ENCODE data around the gene DNAJB2.
"Not testable (repeated sequence)": the region's sequence is repeated elsewhere in the genome, so short reads cannot be mapped to it uniquely, and the experiment has no call there.

The DNAJB2 gene

DNA sequence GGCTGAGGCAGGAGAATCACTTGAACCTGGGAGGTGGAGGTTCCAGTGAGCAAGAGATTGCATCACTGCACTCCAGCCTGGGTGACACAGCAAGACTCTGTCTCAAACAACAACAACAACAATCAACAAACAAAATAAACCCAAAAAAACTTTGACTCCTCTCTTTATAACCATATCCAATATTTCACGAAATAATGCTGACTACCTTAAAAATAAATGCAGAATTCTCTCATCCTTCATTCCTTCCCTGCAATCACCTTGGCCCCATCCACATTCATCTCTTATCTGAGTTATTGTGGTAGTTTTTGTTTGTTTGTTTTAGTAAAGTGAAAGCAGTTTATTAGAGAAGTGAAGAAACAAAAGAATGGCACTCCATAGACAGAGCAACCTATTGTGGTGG is 26.9 kb downstream of the DNAJB2 start:
- ChIA-PET CTCF (no interaction called here), POLR2A (no interaction called here)
- DNase-seq: no peak
- H3K4me1 ChIP-seq (ENCODE audit: control extremely low read depth in 1 of 4, control insufficient read depth in 4 of 4, insufficient read depth in 4 of 4, low read length in 3 of 4): peaks cover 0 to 5% (median 2%) of the 10 kb centered on the region in 4 experiments
- H3K27ac ChIP-seq (ENCODE audit: insufficient read depth in 1 of 2, low read depth in 1 of 2, low read length in 2 of 2, poor library complexity in 1 of 2, severe bottlenecking in 2 of 2): no peak overlapping the region
- no peak overlapping the region for H3K4me3 ChIP-seq (ENCODE audit: control insufficient read depth in 1 of 7, extremely low read depth in 1 of 7, insufficient read depth in 4 of 7, low read depth in 2 of 7, low read length in 6 of 7)
- H3K9me3 ChIP-seq (ENCODE audit: control extremely low read depth in 1 of 5, control insufficient read depth in 4 of 5, insufficient read depth in 2 of 5, low read depth in 1 of 5, low read length in 4 of 5): no peaks in the 10 kb centered on the region
- WGBS (ENCODE audit: insufficient coverage): no CpG with 5 or more reads among the region's 1 CpG
- H3K36me3 ChIP-seq (ENCODE audit: control insufficient read depth in 4 of 4, insufficient read depth in 4 of 4, low read length in 3 of 4): no peaks in the 10 kb centered on the region
- H3K27me3 ChIP-seq (replicated peaks in 2 of 5; ENCODE audit: control insufficient read depth in 4 of 5, insufficient read depth in 5 of 5, low read length in 4 of 5): peaks cover 11 to 85% (median 34%) of the 10 kb centered on the region in 5 experiments

GRCh38 chr2:219308142-219309101 is 29.3 kb downstream of the DNAJB2 start:
- Histone ChIP-seq H3K27ac (ENCODE audit: insufficient read depth in 1 of 2, low read depth in 1 of 2, low read length in 2 of 2, poor library complexity in 1 of 2, severe bottlenecking in 2 of 2) (no peak overlapping the region), H3K4me3 (ENCODE audit: control insufficient read depth in 1 of 7, extremely low read depth in 1 of 7, insufficient read depth in 4 of 7, low read depth in 2 of 7, low read length in 6 of 7) (no peak overlapping the region), H3K27me3 (replicated peaks in 2 of 5; ENCODE audit: control insufficient read depth in 4 of 5, insufficient read depth in 5 of 5, low read length in 4 of 5) (peaks cover 15 to 72% (median 22%) of the 10 kb centered on the region in 5 experiments), H3K36me3 (ENCODE audit: control insufficient read depth in 4 of 4, insufficient read depth in 4 of 4, low read length in 3 of 4) (no peaks in the 10 kb centered on the region), H3K4me1 (ENCODE audit: control extremely low read depth in 1 of 4, control insufficient read depth in 4 of 4, insufficient read depth in 4 of 4, low read length in 3 of 4) (peaks cover 0 to 5% (median 2%) of the 10 kb centered on the region in 4 experiments), H3K9me3 (ENCODE audit: control extremely low read depth in 1 of 5, control insufficient read depth in 4 of 5, insufficient read depth in 2 of 5, low read depth in 1 of 5, low read length in 4 of 5) (no peaks in the 10 kb centered on the region)
- CTCF ChIA-PET: interaction anchor here (0.6 to 1.0 kb wide), 3 partner anchors 9 to 30 kb away, joined by 3 to 5 read pairs (median 4); partner anchors contain the start of gene DNAJB2
- WGBS (ENCODE audit: insufficient coverage): 6% methylated on average over 33 of the region's 45 CpGs
- POLR2A ChIA-PET: no interaction called here
- peak; percentile 67 to 83 (median 82) for DNase-seq

DNA sequence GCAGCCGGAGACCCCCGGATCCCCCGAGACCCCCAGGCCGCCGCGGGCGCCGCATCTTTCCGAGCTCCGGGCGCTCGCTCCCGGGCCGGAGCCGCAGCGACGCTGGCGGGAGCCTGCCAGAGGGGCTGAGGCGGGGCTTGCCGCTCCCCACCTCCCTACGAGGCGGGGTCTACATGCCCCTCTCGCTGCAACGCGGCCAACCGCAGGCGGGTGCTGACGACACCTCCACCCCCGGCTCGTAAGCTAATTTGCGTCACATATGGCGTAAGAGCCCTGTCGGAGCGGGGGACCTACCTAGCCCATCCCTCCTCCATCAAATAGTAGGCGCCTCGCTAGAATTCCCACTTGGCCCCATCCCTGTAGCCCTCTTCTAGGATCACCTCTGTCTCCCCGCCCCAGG is 30.1 kb downstream of the DNAJB2 start, which contains the start of gene PTPRN:
Gene PTPRN, minus strand, starts transcription at position 124 of the 400 bp plus-strand sequence. Its CDS starts 69 bp downstream, at position 55.
- CTCF ChIA-PET: interaction anchor here (1.0 kb wide), 1 partner anchor 14 kb away, joined by 5 read pairs; no protein-coding TSS in a partner anchor

DNA sequence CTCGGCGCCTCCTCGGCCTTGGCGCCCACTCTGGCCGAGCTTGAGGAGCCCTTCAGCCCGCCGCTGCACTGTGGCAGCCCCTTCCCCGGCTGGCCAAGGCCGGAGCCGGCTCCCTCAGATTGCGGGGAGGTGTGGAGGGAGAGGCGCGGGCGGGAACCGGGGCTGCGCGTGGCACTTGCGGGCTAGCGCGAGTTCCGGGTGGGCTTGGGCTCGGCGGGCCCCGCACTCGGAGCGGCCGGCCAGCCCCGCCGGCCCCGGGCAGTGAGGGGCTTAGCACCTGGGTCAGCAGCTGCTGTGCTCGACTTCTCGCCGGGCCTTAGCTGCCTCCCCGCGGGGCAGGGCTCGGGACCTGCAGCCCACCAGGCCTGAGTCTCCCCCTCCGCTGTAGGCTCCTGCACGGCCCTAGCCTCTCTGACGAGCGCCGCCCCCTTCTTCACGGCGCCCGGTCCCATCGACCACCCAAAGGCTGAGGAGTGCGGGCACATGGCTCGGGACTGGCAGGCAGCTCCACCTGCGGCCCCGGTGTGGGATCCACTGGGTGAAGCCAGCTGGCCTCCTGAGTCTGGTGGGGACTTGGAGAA is 33.6 kb downstream of the DNAJB2 start:
- H3K9me3 ChIP-seq (ENCODE audit: control extremely low read depth in 1 of 5, control insufficient read depth in 4 of 5, insufficient read depth in 2 of 5, low read depth in 1 of 5, low read length in 4 of 5); DNase-seq; H3K4me3 ChIP-seq (ENCODE audit: control insufficient read depth in 1 of 7, extremely low read depth in 1 of 7, insufficient read depth in 4 of 7, low read depth in 2 of 7, low read length in 6 of 7); POLR2A ChIA-PET; H3K4me1 ChIP-seq (ENCODE audit: control extremely low read depth in 1 of 4, control insufficient read depth in 4 of 4, insufficient read depth in 4 of 4, low read length in 3 of 4); H3K27ac ChIP-seq (ENCODE audit: insufficient read depth in 1 of 2, low read depth in 1 of 2, low read length in 2 of 2, poor library complexity in 1 of 2, severe bottlenecking in 2 of 2); H3K36me3 ChIP-seq (ENCODE audit: control insufficient read depth in 4 of 4, insufficient read depth in 4 of 4, low read length in 3 of 4): not testable (repeated sequence)
- WGBS (ENCODE audit: insufficient coverage): 97% methylated on average over 40 of the region's 49 CpGs
- CTCF ChIA-PET: interaction anchor here (1.2 to 4.2 kb wide), 3 partner anchors 11 to 18 kb away, joined by 4 to 16 read pairs (median 11); no protein-coding TSS in a partner anchor
- H3K27me3 ChIP-seq (replicated peaks in 2 of 5; ENCODE audit: control insufficient read depth in 4 of 5, insufficient read depth in 5 of 5, low read length in 4 of 5): peaks cover 8 to 49% (median 17%) of the 10 kb centered on the region in 5 experiments

More for the DNA sequence above, 30.1 kb downstream of the DNAJB2 start, which contains the start of gene PTPRN:
- no peaks in the 10 kb centered on the region for H3K9me3 ChIP-seq (ENCODE audit: control extremely low read depth in 1 of 5, control insufficient read depth in 4 of 5, insufficient read depth in 2 of 5, low read depth in 1 of 5, low read length in 4 of 5)
- WGBS (ENCODE audit: insufficient coverage): 9% methylated on average over 23 of the region's 37 CpGs
- peaks cover 0 to 5% (median 2%) of the 10 kb centered on the region in 4 experiments for H3K4me1 ChIP-seq (ENCODE audit: control extremely low read depth in 1 of 4, control insufficient read depth in 4 of 4, insufficient read depth in 4 of 4, low read length in 3 of 4)
- H3K4me3 ChIP-seq (ENCODE audit: control insufficient read depth in 1 of 7, extremely low read depth in 1 of 7, insufficient read depth in 4 of 7, low read depth in 2 of 7, low read length in 6 of 7): no peak within 1 kb of the TSS
- peaks cover 15 to 70% (median 22%) of the 10 kb centered on the region in 5 experiments for H3K27me3 ChIP-seq (replicated peaks in 2 of 5; ENCODE audit: control insufficient read depth in 4 of 5, insufficient read depth in 5 of 5, low read length in 4 of 5)
- POLR2A ChIA-PET: no interaction called here
- H3K36me3 ChIP-seq (ENCODE audit: control insufficient read depth in 4 of 4, insufficient read depth in 4 of 4, low read length in 3 of 4): no peaks in the 10 kb centered on the region
- no peak within 1 kb of the TSS for H3K27ac ChIP-seq (ENCODE audit: insufficient read depth in 1 of 2, low read depth in 1 of 2, low read length in 2 of 2, poor library complexity in 1 of 2, severe bottlenecking in 2 of 2)
- peak in 2 of 3 donors; percentile 27 to 33 for DNase-seq

- 98% methylated on average over 14 of the region's 16 CpGs for WGBS (ENCODE audit: insufficient coverage)
- ChIA-PET CTCF (interaction anchor here (0.7 to 4.2 kb wide), 4 partner anchors 14 to 485 kb away, joined by 4 to 16 read pairs (median 8); no protein-coding TSS in a partner anchor), POLR2A (no interaction called here)
- H3K27me3 ChIP-seq (replicated peaks in 2 of 5; ENCODE audit: control insufficient read depth in 4 of 5, insufficient read depth in 5 of 5, low read length in 4 of 5): peaks cover 6 to 33% (median 9%) of the 10 kb centered on the region in 5 experiments
- no peak overlapping the region for H3K4me3 ChIP-seq (ENCODE audit: control insufficient read depth in 1 of 7, extremely low read depth in 1 of 7, insufficient read depth in 4 of 7, low read depth in 2 of 7, low read length in 6 of 7)
- H3K27ac ChIP-seq (ENCODE audit: insufficient read depth in 1 of 2, low read depth in 1 of 2, low read length in 2 of 2, poor library complexity in 1 of 2, severe bottlenecking in 2 of 2): no peak overlapping the region
- no peaks in the 10 kb centered on the region for H3K36me3 ChIP-seq (ENCODE audit: control insufficient read depth in 4 of 4, insufficient read depth in 4 of 4, low read length in 3 of 4)
- no peaks in the 10 kb centered on the region for H3K4me1 ChIP-seq (ENCODE audit: control extremely low read depth in 1 of 4, control insufficient read depth in 4 of 4, insufficient read depth in 4 of 4, low read length in 3 of 4)
- no peaks in the 10 kb centered on the region for H3K9me3 ChIP-seq (ENCODE audit: control extremely low read depth in 1 of 5, control insufficient read depth in 4 of 5, insufficient read depth in 2 of 5, low read depth in 1 of 5, low read length in 4 of 5)
- no peak for DNase-seq
Measured at GRCh38 chr2:219314804-219315468, 35.8 kb downstream of the DNAJB2 start.

GRCh38 chr2:219323434-219323833 is 44.3 kb downstream of the DNAJB2 start:
- H3K9me3 ChIP-seq (ENCODE audit: control extremely low read depth in 1 of 5, control insufficient read depth in 4 of 5, insufficient read depth in 2 of 5, low read depth in 1 of 5, low read length in 4 of 5): no peaks in the 10 kb centered on the region
- 86% methylated on average over 2 of the region's 4 CpGs for WGBS (ENCODE audit: insufficient coverage)
- peaks cover 0 to 44% (median 22%) of the 10 kb centered on the region in 5 experiments for H3K27me3 ChIP-seq (replicated peaks in 2 of 5; ENCODE audit: control insufficient read depth in 4 of 5, insufficient read depth in 5 of 5, low read length in 4 of 5)
- no peak for DNase-seq
- no peak overlapping the region for H3K4me3 ChIP-seq (ENCODE audit: control insufficient read depth in 1 of 7, extremely low read depth in 1 of 7, insufficient read depth in 4 of 7, low read depth in 2 of 7, low read length in 6 of 7)
- ChIA-PET CTCF (interaction anchor here (0.5 to 1.5 kb wide), 3 partner anchors 12 to 347 kb away, joined by 3 to 6 read pairs (median 4); no protein-coding TSS in a partner anchor), POLR2A (no interaction called here)
- peaks cover 0 to 8% (median 3%) of the 10 kb centered on the region in 4 experiments for H3K4me1 ChIP-seq (ENCODE audit: control extremely low read depth in 1 of 4, control insufficient read depth in 4 of 4, insufficient read depth in 4 of 4, low read length in 3 of 4)
- no peak overlapping the region for H3K27ac ChIP-seq (ENCODE audit: insufficient read depth in 1 of 2, low read depth in 1 of 2, low read length in 2 of 2, poor library complexity in 1 of 2, severe bottlenecking in 2 of 2)
- no peaks in the 10 kb centered on the region for H3K36me3 ChIP-seq (ENCODE audit: control insufficient read depth in 4 of 4, insufficient read depth in 4 of 4, low read length in 3 of 4)
